Peyer's patch (tissue), 4 donors: ENCODE results near the gene SNX6. TPM values are rescaled to one million over a fixed set of nuclear protein-coding genes. Genes with fewer than 3 reads are reported as not detected.
"Not testable (repeated sequence)": the region's sequence is repeated elsewhere in the genome, so short reads cannot be mapped to it uniquely, and the experiment has no call there.

Source experiments
- DNase-seq, 3 donors: peaks; one replicate each; pipeline ENCODE4 v3.0.0-alpha.2; 2017 to 2019
- H3K27ac ChIP-seq, 4 donors: fragments of 200-600 bp; sonication (generic); one replicate each; pipeline ENCODE4 v1.5.1; 2016 to 2019
- H3K27me3 ChIP-seq, 2 donors: fragments of 200-600 bp; sonication (generic); one replicate each; pipeline ENCODE4 v1.5.1; 2019
- H3K36me3 ChIP-seq, 3 donors: fragments of 200-600 bp; sonication (generic); one replicate each; pipeline ENCODE4 v1.5.1; 2016 to 2019
- H3K4me1 ChIP-seq, 4 donors: fragments of 200-600 bp; sonication (generic); one replicate each; pipeline ENCODE4 v1.5.1; 2016 to 2019
- H3K4me3 ChIP-seq, 4 donors: fragments of 200-600 bp; sonication (generic); 1 replicate in 3 of 4; 2 replicates in 1 of 4; pipeline ENCODE4 v1.5.1; 2016 to 2019; ENCODE audit warnings: mild to moderate bottlenecking in 1 of 4
- H3K9me3 ChIP-seq, 4 donors: fragments of 200-600 bp; sonication (generic); one replicate each; pipeline ENCODE4 v1.5.1; 2016 to 2019; ENCODE audit warnings: mild to moderate bottlenecking in 1 of 4
- CTCF ChIP-seq, 6 experiments: fragments of 450-650 bp in 4 of 6; fragments of 200-600 bp in 2 of 6; sonication (generic) in 1 of 6; IDR thresholded peaks; one replicate each; pipeline ENCODE4 v1.5.1; 2017 to 2019; ENCODE audit warnings: antibody characterized with exemption in 6 of 6, mild to moderate bottlenecking in 3 of 6, moderate library complexity in 1 of 6
- POLR2A ChIP-seq, 2 donors: fragments of 450-650 bp; IDR thresholded peaks; one replicate each; pipeline ENCODE4 v1.5.1; 2017; ENCODE audit warnings: antibody characterized with exemption in 2 of 2, mild to moderate bottlenecking in 2 of 2, moderate library complexity in 2 of 2
- total RNA-seq, 4 donors: library from RNA; depleted of rRNA; stranded (reverse); fragments of >200 nt; gene quantifications; one replicate each; pipeline ENCODE4 v1.1.0, GENCODE V29; 2016

SNX6 gene
- total RNA-seq, 4 donors from 2014 or later, result 46.8 to 90.2 (median 64.9) TPM

- no peaks in the 10 kb centered on the region for H3K4me1 ChIP-seq
- no peak for TF ChIP-seq POLR2A (IDR thresholded peaks at IDR 0.05)
- no peak for TF ChIP-seq CTCF (IDR thresholded peaks at IDR 0.05)
These were observed 30.8 kb upstream of the SNX6 start for GRCh38 chr14:34660796-34661195.

GRCh38 chr14:34655959-34656358 is 26.0 kb upstream of the SNX6 start:
- Histone ChIP-seq H3K27ac (no peak overlapping the region), H3K27me3 (no peaks in the 10 kb centered on the region), H3K36me3 (no peaks in the 10 kb centered on the region), H3K4me1 (no peaks in the 10 kb centered on the region), H3K4me3 (no peak overlapping the region), H3K9me3 (no peaks in the 10 kb centered on the region)
- no peak for DNase-seq
- TF ChIP-seq POLR2A (IDR thresholded peaks at IDR 0.05) (no peak), CTCF (IDR thresholded peaks at IDR 0.05) (no peak)

More at GRCh38 chr14:34660796-34661195, 30.8 kb upstream of the SNX6 start:
- Histone ChIP-seq H3K27ac (no peak overlapping the region), H3K4me3 (no peak overlapping the region), H3K9me3 (no peaks in the 10 kb centered on the region), H3K36me3 (no peaks in the 10 kb centered on the region), H3K27me3 (no peaks in the 10 kb centered on the region)
- no peak for DNase-seq

GRCh38 chr14:34653073-34653472 is 23.1 kb upstream of the SNX6 start:
- H3K36me3 ChIP-seq, H3K9me3 ChIP-seq, H3K4me1 ChIP-seq, H3K27me3 ChIP-seq, DNase-seq, H3K4me3 ChIP-seq, H3K27ac ChIP-seq: not testable (repeated sequence)

GRCh38 chr14:34652348-34652747 is 22.4 kb upstream of the SNX6 start:
- H3K4me1 ChIP-seq, H3K4me3 ChIP-seq, H3K9me3 ChIP-seq, H3K36me3 ChIP-seq, DNase-seq, H3K27me3 ChIP-seq, H3K27ac ChIP-seq: not testable (repeated sequence)

- no peak for DNase-seq
- Histone ChIP-seq H3K4me3 (no peak overlapping the region), H3K9me3 (no peaks in the 10 kb centered on the region), H3K27me3 (no peaks in the 10 kb centered on the region), H3K4me1 (no peaks in the 10 kb centered on the region), H3K36me3 (no peaks in the 10 kb centered on the region), H3K27ac (no peak overlapping the region)
- TF ChIP-seq POLR2A (IDR thresholded peaks at IDR 0.05), result no peak
- TF ChIP-seq CTCF (IDR thresholded peaks at IDR 0.05), result no peak
These were observed 21.0 kb upstream of the SNX6 start for GRCh38 chr14:34650786-34651584.

GRCh38 chr14:34650006-34650405 is 20.1 kb upstream of the SNX6 start:
- not testable (repeated sequence) for H3K4me1 ChIP-seq, DNase-seq, H3K4me3 ChIP-seq, H3K36me3 ChIP-seq, H3K27ac ChIP-seq, H3K9me3 ChIP-seq, H3K27me3 ChIP-seq

- no peaks in the 10 kb centered on the region for H3K36me3 ChIP-seq
- no peak for DNase-seq
- H3K4me1 ChIP-seq, result no peaks in the 10 kb centered on the region
- no peak overlapping the region for H3K4me3 ChIP-seq
- H3K27me3 ChIP-seq, result no peaks in the 10 kb centered on the region
- no peak overlapping the region for H3K27ac ChIP-seq
- no peaks in the 10 kb centered on the region for H3K9me3 ChIP-seq
- TF ChIP-seq POLR2A (IDR thresholded peaks at IDR 0.05), result no peak
- no peak for TF ChIP-seq CTCF (IDR thresholded peaks at IDR 0.05)
These were observed 19.4 kb upstream of the SNX6 start for GRCh38 chr14:34649344-34649743.
